HEK293 (cell line): ENCODE data around the gene CECR2.

Experiments used
- CTCF ChIP-seq: fragments of 450-650 bp; formaldehyde crosslinking; IDR thresholded peaks from 2 replicates; pipeline ENCODE4 v1.5.1; 2016; ENCODE audit warnings: missing biosample characterization, missing genetic modification characterization
- GFI1B ChIP-seq: fragments of 450-650 bp; formaldehyde crosslinking; IDR thresholded peaks from 2 replicates; pipeline ENCODE4 v1.5.1; 2016; ENCODE audit warnings: missing biosample characterization, missing genetic modification characterization
- KLF10 ChIP-seq: fragments of 450-650 bp; IDR thresholded peaks from 2 replicates; pipeline ENCODE4 v1.5.1; 2018; ENCODE audit warnings: missing biosample characterization, mild to moderate bottlenecking, missing genetic modification characterization
- MYNN ChIP-seq: fragments of 450-650 bp; formaldehyde crosslinking; IDR thresholded peaks from 2 replicates; pipeline ENCODE4 v1.5.1; 2016; ENCODE audit warnings: missing biosample characterization, missing genetic modification characterization, borderline replicate concordance
- REST ChIP-seq: fragments of 450-650 bp; formaldehyde crosslinking; IDR thresholded peaks from 2 replicates; pipeline ENCODE4 v1.5.1; 2016; ENCODE audit warnings: missing biosample characterization, missing genetic modification characterization
- SP3 ChIP-seq: fragments of 450-650 bp; formaldehyde crosslinking; IDR thresholded peaks from 2 replicates; pipeline ENCODE4 v1.5.1; 2016; ENCODE audit warnings: missing biosample characterization, missing genetic modification characterization
- ZBTB17 ChIP-seq: fragments of 450-650 bp; formaldehyde crosslinking; IDR thresholded peaks from 2 replicates; pipeline ENCODE4 v1.5.1; 2016; ENCODE audit warnings: missing biosample characterization, missing genetic modification characterization
- ZFP41 ChIP-seq: fragments of 450-650 bp; formaldehyde crosslinking; IDR thresholded peaks from 2 replicates; pipeline ENCODE4 v1.5.1; 2016; ENCODE audit warnings: missing biosample characterization, missing genetic modification characterization, borderline replicate concordance
- ZNF221 ChIP-seq: fragments of 450-650 bp; formaldehyde crosslinking; IDR thresholded peaks from 2 replicates; pipeline ENCODE4 v1.5.1; 2017; ENCODE audit warnings: missing biosample characterization, missing genetic modification characterization, borderline replicate concordance
- ZNF302 ChIP-seq: fragments of 450-650 bp; formaldehyde crosslinking; IDR thresholded peaks from 2 replicates; pipeline ENCODE4 v1.5.1; 2016; ENCODE audit warnings: missing biosample characterization, missing genetic modification characterization, low read depth
- ZNF311 ChIP-seq: fragments of 450-650 bp; formaldehyde crosslinking; IDR thresholded peaks from 2 replicates; pipeline ENCODE4 v1.5.1; 2017; ENCODE audit warnings: missing biosample characterization, missing genetic modification characterization, borderline replicate concordance
- ZNF830 ChIP-seq: fragments of 450-650 bp; IDR thresholded peaks from 2 replicates; pipeline ENCODE4 v1.5.0; 2018; ENCODE audit warnings: missing biosample characterization, missing genetic modification characterization, low read depth, mild to moderate bottlenecking, moderate library complexity
- TF ChIP-seq, protein P1 (sequence below): fragments of 450-650 bp; formaldehyde crosslinking; IDR thresholded peaks from 2 replicates; pipeline ENCODE4 v1.5.1; 2017; ENCODE audit warnings: missing biosample characterization, mild to moderate bottlenecking, missing genetic modification characterization, moderate library complexity
- TF ChIP-seq, protein P2 (sequence below): fragments of 450-650 bp; formaldehyde crosslinking; conservative IDR thresholded peaks from 2 replicates; pipeline ENCODE4 v1.5.1; 2016; ENCODE audit warnings: low read depth, missing biosample characterization, missing genetic modification characterization

DNA sequence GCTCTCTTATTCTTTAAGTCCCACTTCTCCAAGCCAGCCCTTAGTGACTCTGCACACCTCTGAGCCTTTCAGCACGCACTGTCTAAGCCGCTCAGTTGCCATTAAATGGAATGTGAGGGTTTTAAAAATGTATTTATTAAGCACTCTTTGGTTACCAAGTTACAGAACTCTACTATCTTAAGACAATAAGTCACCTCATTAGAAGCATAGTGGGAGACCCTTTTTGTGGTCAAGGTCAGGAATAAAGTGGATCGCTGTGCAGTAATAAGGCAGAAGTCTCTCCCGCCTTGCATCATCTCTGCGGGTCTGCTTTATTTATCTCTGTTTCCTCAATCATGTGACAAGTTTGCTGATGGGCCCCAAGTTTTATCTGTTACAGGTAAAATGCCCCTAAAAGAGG lies 205.9 kb downstream of the CECR2 start:
- no peak for TF ChIP-seq CTCF (tag by site-specific recombination)
- TF ChIP-seq ZNF221 = no peak
- TF ChIP-seq ZNF302 (tag by site-specific recombination) = no peak
- TF ChIP-seq REST = no peak
- TF ChIP-seq ZNF830 (tag by site-specific recombination) = no peak
- TF ChIP-seq GFI1B (tag by site-specific recombination) = no peak
- TF ChIP-seq KLF10 (tag by site-specific recombination) = no peak
- TF ChIP-seq, protein P1, sequence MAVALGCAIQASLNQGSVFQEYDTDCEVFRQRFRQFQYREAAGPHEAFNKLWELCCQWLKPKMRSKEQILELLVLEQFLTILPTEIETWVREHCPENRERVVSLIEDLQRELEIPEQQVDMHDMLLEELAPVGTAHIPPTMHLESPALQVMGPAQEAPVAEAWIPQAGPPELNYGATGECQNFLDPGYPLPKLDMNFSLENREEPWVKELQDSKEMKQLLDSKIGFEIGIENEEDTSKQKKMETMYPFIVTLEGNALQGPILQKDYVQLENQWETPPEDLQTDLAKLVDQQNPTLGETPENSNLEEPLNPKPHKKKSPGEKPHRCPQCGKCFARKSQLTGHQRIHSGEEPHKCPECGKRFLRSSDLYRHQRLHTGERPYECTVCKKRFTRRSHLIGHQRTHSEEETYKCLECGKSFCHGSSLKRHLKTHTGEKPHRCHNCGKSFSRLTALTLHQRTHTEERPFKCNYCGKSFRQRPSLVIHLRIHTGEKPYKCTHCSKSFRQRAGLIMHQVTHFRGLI = no peak
- TF ChIP-seq ZBTB17 (tag by site-specific recombination) = no peak
- no peak for TF ChIP-seq ZNF311 (tag by site-specific recombination)
- no peak for TF ChIP-seq ZFP41
- no peak for TF ChIP-seq MYNN (tag by site-specific recombination)
- no peak for TF ChIP-seq SP3
- TF ChIP-seq, protein P2, sequence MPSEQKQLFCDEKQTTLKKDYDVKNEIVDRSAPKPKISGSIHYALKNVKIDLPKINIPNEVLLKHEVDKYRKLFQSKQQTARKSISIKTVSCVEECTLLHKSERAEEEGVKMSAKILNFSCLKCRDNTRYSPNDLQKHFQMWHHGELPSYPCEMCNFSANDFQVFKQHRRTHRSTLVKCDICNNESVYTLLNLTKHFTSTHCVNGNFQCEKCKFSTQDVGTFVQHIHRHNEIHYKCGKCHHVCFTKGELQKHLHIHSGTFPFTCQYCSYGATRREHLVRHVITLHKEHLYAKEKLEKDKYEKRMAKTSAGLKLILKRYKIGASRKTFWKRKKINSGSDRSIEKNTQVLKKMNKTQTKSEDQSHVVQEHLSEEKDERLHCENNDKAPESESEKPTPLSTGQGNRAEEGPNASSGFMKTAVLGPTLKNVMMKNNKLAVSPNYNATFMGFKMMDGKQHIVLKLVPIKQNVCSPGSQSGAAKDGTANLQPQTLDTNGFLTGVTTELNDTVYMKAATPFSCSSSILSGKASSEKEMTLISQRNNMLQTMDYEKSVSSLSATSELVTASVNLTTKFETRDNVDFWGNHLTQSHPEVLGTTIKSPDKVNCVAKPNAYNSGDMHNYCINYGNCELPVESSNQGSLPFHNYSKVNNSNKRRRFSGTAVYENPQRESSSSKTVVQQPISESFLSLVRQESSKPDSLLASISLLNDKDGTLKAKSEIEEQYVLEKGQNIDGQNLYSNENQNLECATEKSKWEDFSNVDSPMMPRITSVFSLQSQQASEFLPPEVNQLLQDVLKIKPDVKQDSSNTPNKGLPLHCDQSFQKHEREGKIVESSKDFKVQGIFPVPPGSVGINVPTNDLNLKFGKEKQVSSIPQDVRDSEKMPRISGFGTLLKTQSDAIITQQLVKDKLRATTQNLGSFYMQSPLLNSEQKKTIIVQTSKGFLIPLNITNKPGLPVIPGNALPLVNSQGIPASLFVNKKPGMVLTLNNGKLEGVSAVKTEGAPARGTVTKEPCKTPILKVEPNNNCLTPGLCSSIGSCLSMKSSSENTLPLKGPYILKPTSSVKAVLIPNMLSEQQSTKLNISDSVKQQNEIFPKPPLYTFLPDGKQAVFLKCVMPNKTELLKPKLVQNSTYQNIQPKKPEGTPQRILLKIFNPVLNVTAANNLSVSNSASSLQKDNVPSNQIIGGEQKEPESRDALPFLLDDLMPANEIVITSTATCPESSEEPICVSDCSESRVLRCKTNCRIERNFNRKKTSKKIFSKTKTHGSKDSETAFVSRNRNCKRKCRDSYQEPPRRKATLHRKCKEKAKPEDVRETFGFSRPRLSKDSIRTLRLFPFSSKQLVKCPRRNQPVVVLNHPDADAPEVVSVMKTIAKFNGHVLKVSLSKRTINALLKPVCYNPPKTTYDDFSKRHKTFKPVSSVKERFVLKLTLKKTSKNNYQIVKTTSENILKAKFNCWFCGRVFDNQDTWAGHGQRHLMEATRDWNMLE (tag by site-specific recombination) = no peak
